GM12878 (cell line): ENCODE measurements around the gene CCDC8. TPM values are rescaled to one million over a fixed set of nuclear protein-coding genes. Genes with fewer than 3 reads are reported as not detected.

Source experiments
- ATAC-seq: fragments of 200-7000 bp; cut with Tn5 transposase; 3 replicates; pipeline ENCODE4 v1.9.1; 2020; ENCODE audit warnings: mild to moderate bottlenecking, moderate library complexity
- BruUV-seq: library from RNA; stranded (reverse); fragments of 400-500 nt; replicated peaks from 2 replicates; lab custom pipeline; 2021; lab: Mats Ljungman, UMichigan
- CTCF ChIA-PET: fragments of 300-600 bp; sonication (Branson Sonifier 250); formaldehyde crosslinking; extraction: SDS; loops from one replicate; lab custom pipeline; 2021; ENCODE audit warnings: inconsistent platforms; lab: Yijun Ruan, JAX
- POLR2A ChIA-PET: fragments of 350-600 bp; formaldehyde crosslinking; extraction: SDS; loops from one replicate; lab custom pipeline; 2021; ENCODE audit warnings: inconsistent platforms; lab: Charles Lee
- RAD21 ChIA-PET: fragments of 300-600 bp; sonication (Branson Sonifier 250); formaldehyde crosslinking; loops from one replicate; lab custom pipeline; 2023; ENCODE audit warnings: antibody characterized with exemption; ENCODE audit not compliant: unreplicated experiment; lab: Charles Lee
- SMC1A ChIA-PET: fragments of 300-600 bp; sonication (Branson Sonifier 250); formaldehyde crosslinking; loops from one replicate; lab custom pipeline; 2023; ENCODE audit not compliant: unreplicated experiment, uncharacterized antibody; lab: Charles Lee
- DNase-seq: peaks from one replicate; pipeline ENCODE4 v3.0.0-alpha.2; 2011; ENCODE audit warnings: low read depth, low spot score
- FAIRE-seq: peaks from 3 replicates; lab custom pipeline; 2011; peaks lifted over from hg19 to GRCh38; lab: Jason Lieb, UNC
- H2AFZ ChIP-seq: 2 replicates; pipeline ENCODE4 v1.6.0; 2011; ENCODE audit warnings: low read depth, low read length, control low read depth; ENCODE audit not compliant: control insufficient read depth
- H3K27ac ChIP-seq: 2 replicates; pipeline ENCODE4 v1.5.1; 2011; ENCODE audit warnings: control low read depth; ENCODE audit not compliant: control insufficient read depth, insufficient read depth
- H3K27me3 ChIP-seq, 2 experiments: replicated peaks in 1 of 2; 2 replicates each; pipeline versions ENCODE4 v1.6.0 to v1.6.1; 2011; ENCODE audit warnings: low read length in 1 of 2; ENCODE audit not compliant: control insufficient read depth in 2 of 2, insufficient read depth in 2 of 2
- H3K36me3 ChIP-seq, 2 experiments: 2 replicates each; pipeline ENCODE4 v1.5.1; 2011; ENCODE audit warnings: low read length in 1 of 2; ENCODE audit not compliant: control insufficient read depth in 2 of 2, insufficient read depth in 2 of 2
- H3K4me1 ChIP-seq: 2 replicates; pipeline ENCODE4 v1.6.1; 2011; ENCODE audit warnings: mild to moderate bottlenecking, low read length, moderate library complexity, mixed read lengths; ENCODE audit not compliant: control insufficient read depth, insufficient read depth
- H3K4me2 ChIP-seq: 2 replicates; pipeline ENCODE4 v1.6.0; 2011; ENCODE audit warnings: control low read depth; ENCODE audit not compliant: control insufficient read depth, insufficient read depth
- H3K4me3 ChIP-seq: fragments of 200-600 bp; sonication (generic); 2 replicates; pipeline ENCODE4 v1.5.1; 2016
- H3K79me2 ChIP-seq: 2 replicates; pipeline ENCODE4 v1.6.0; 2011; ENCODE audit warnings: low read length; ENCODE audit not compliant: control insufficient read depth, insufficient read depth
- H3K9ac ChIP-seq: 2 replicates; pipeline ENCODE4 v1.8.0; 2011; ENCODE audit warnings: low read length, control low read depth, mixed read lengths; ENCODE audit not compliant: control insufficient read depth, insufficient read depth
- H3K9me3 ChIP-seq: replicated peaks from 3 replicates; pipeline ENCODE4 v1.5.1; 2011; ENCODE audit warnings: mild to moderate bottlenecking, low read length; ENCODE audit not compliant: control insufficient read depth, insufficient read depth
- H4K20me1 ChIP-seq: 2 replicates; pipeline ENCODE4 v1.6.0; 2011; ENCODE audit not compliant: control insufficient read depth, insufficient read depth
- CREB1 ChIP-seq: IDR thresholded peaks from 2 replicates; pipeline ENCODE4 v1.6.1; 2012; ENCODE audit warnings: low read depth, mild to moderate bottlenecking, inconsistent platforms
- EED ChIP-seq: sonication (generic); IDR thresholded peaks from 2 replicates; pipeline ENCODE4 v1.6.1; 2016; ENCODE audit warnings: antibody characterized with exemption, low read depth
- EGR1 ChIP-seq, 2 experiments: IDR thresholded peaks; 1 replicate in 1 of 2; 2 replicates in 1 of 2; pipeline ENCODE4 v1.6.1; 2011 to 2012; ENCODE audit warnings: low read depth in 2 of 2, low read length in 2 of 2, borderline replicate concordance in 1 of 2, mild to moderate bottlenecking in 1 of 2, moderate library complexity in 1 of 2
- NFYA ChIP-seq: IDR thresholded peaks from 2 replicates; pipeline ENCODE4 v1.6.1; 2011; ENCODE audit warnings: low read depth, mild to moderate bottlenecking, low read length, improper control_type of control experiment, borderline replicate concordance
- NFYB ChIP-seq: IDR thresholded peaks from 2 replicates; pipeline ENCODE4 v1.6.1; 2011; ENCODE audit warnings: low read depth, mild to moderate bottlenecking, low read length, improper control_type of control experiment, moderate library complexity; ENCODE audit not compliant: insufficient read depth
- NR2F1 ChIP-seq: fragments of 450-650 bp; conservative IDR thresholded peaks from 2 replicates; pipeline ENCODE4 v1.6.1; 2017; ENCODE audit warnings: mild to moderate bottlenecking
- SIX5 ChIP-seq: IDR thresholded peaks from 2 replicates; pipeline ENCODE4 v1.6.1; 2011; ENCODE audit warnings: mild to moderate bottlenecking, low read depth, low read length, moderate library complexity; ENCODE audit not compliant: severe bottlenecking
- SUPT20H ChIP-seq: IDR thresholded peaks from 2 replicates; pipeline ENCODE4 v1.6.1; 2011; ENCODE audit warnings: low read depth, mild to moderate bottlenecking, low read length, moderate library complexity, borderline replicate concordance; ENCODE audit not compliant: control insufficient read depth
- YY1 ChIP-seq: IDR thresholded peaks from 2 replicates; pipeline ENCODE4 v1.6.1; 2011; ENCODE audit warnings: low read depth, mild to moderate bottlenecking, low read length
- ZNF384 ChIP-seq: IDR thresholded peaks from 2 replicates; pipeline ENCODE4 v1.6.1; 2012; ENCODE audit warnings: low read depth, mild to moderate bottlenecking, low read length, improper control_type of control experiment, borderline replicate concordance
- WGBS: methylation state at CpG from one replicate; pipeline ENCODE4 v1.1.6; 2016; ENCODE audit warnings: low lambda C conversion rate; ENCODE audit not compliant: insufficient replicate concordance, insufficient coverage; ENCODE audit errors: missing lambda C conversion rate; 5-methylcytosine and 5-hydroxymethylcytosine counted together
- in situ Hi-C: fragments of 300-500 bp; cut with MboI; formaldehyde crosslinking; loops from 9 replicates; pipeline ENCODE4 v1.14.3; 2018; ENCODE audit warnings: mixed read lengths
- intact Hi-C: fragments of 100-400 bp; cut with micrococcal nuclease; formaldehyde crosslinking; loops from one replicate; pipeline ENCODE4 v1.14.2; 2022; ENCODE audit not compliant: unreplicated experiment
- polyA plus RNA-seq, 11 experiments: library from polyadenylated mRNA; depleted of rRNA in 4 of 11; unstranded in 6 of 11; stranded (reverse) in 5 of 11; fragments of >200 nt; fragmentation: Nextera tagmentation in 4 of 11; fragmentation: Illumina TruSeq in 1 of 11; extraction: Ambion mirVana in 4 of 11; extraction: Trizol in 1 of 11; gene quantifications; 1 replicate in 1 of 11; 2 replicates in 10 of 11; pipeline versions ENCODE4 v1.2.1 to v1.2.3, GENCODE V29; 2011 to 2016; ENCODE audit warnings: inconsistent platforms in 2 of 11, missing spikeins in 2 of 11, low read depth in 1 of 11
- total RNA-seq, 4 experiments: library from RNA; depleted of rRNA in 3 of 4; stranded (reverse); fragments of >200 nt in 3 of 4; fragmentation: Illumina TruSeq in 1 of 4; extraction: Trizol in 1 of 4; gene quantifications; 2 replicates each; pipeline versions ENCODE4 v1.2.1 to v1.2.3, GENCODE V29; 2013 to 2021
- TF ChIP-seq, protein P1 (sequence below): fragments of 450-650 bp; IDR thresholded peaks from 2 replicates; pipeline ENCODE4 v1.6.1; 2017; ENCODE audit warnings: mild to moderate bottlenecking
- TF ChIP-seq, protein P2 (sequence below): fragments of 450-650 bp; IDR thresholded peaks from 2 replicates; pipeline ENCODE4 v1.6.1; 2017; ENCODE audit warnings: mild to moderate bottlenecking, low read depth, inconsistent platforms; ENCODE audit not compliant: poor library complexity, severe bottlenecking
- TF ChIP-seq, protein P3 (sequence below): fragments of 450-650 bp; IDR thresholded peaks from 2 replicates; pipeline ENCODE4 v1.6.1; 2017; ENCODE audit warnings: mild to moderate bottlenecking, moderate library complexity

CCDC8 gene
- total and polyA plus RNA-seq, 10 of the 15 experiments (the other 5 are each of a cell fraction or from before 2014, with no cell fraction given), result under 0.01 to 0.15 (median 0.05) TPM; not detected in 5

DNA sequence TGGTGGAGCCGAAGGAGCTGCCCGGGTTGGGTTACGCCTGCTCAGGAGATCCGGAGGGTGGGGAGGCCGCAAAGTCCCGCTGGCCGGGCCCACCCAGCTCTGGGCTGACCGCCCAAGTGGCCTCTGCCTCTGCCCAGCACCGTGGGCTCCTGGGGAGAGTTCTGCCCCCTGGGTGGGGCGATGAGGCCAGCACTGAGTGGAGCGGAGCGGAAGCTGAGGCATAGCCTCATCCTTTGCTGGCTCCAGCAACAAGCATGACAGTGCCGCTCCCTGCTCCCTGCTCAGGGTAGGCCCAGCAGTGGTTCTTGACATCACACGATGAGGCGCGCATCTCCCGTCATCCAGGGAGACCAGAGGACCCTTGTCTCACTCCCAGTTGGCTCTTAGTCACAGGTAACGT, 22.5 kb downstream of the CCDC8 start (continued):
- TF ChIP-seq EGR1 (IDR thresholded peaks at IDR 0.05; ENCODE audit: borderline replicate concordance in 1 of 2, low read depth in 2 of 2, low read length in 2 of 2), result no peak
- no peak for TF ChIP-seq YY1

DNA sequence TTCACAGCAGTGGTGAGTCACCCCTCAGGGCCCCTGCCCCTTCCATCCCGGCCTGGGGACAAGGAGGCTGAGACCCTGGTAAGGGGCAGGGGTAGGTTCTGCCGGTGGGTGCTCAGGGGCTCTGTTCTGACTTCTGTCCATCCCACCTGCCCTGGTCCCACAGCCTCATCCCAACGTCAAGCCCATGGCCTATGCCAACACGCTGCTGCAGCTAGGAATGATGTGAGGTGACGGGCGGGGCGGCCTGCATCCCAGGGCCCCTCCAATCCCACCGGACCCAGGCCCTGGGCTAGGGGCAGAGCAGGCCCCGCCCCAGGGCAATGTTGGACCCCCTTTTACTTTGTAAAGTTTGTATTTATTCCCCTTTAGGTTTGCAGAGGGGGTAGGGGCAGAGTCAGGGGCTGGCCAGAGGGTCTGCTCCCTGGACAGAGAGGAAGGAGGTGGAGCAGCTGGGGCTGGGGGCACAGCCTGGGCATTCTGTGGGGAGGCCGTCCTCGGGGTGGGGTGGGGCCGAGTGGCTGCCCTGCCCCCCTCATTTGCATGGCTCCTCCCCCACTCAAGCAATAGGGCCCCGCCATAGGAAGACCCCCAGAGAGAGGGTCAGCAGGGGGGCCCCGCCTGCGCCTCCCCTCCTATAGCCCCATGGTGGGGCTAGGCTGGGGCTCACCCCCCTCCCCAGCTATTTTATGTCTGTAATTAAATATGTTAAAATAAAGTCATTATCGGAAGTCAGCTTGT, 23.1 kb downstream of the CCDC8 start:
- no peaks in the 10 kb centered on the region for H3K79me2 ChIP-seq
- ChIA-PET RAD21 (no interaction called here), POLR2A (interaction anchor here (0.6 kb wide), 1 partner anchor 43 kb away, joined by 3 read pairs; no protein-coding TSS in a partner anchor), CTCF (interaction anchor here (1.2 kb wide), 1 partner anchor 9 kb away, joined by 3 read pairs; no protein-coding TSS in a partner anchor), SMC1A (no interaction called here)
- no TSS peak for BruUV-seq
- no peak overlapping the region for H2AFZ ChIP-seq
- in situ Hi-C loops (no loop called here), intact Hi-C loops (loop anchor here (10.0 kb wide), 1 partner anchor 105 kb away; no protein-coding TSS in a partner anchor)
- H3K9ac ChIP-seq, result no peak overlapping the region
- no peaks in the 10 kb centered on the region for H3K4me1 ChIP-seq
- H3K9me3 ChIP-seq, result no peaks in the 10 kb centered on the region
- no peak overlapping the region for H3K27ac ChIP-seq
- no peak overlapping the region for H3K4me3 ChIP-seq
- FAIRE-seq (no peak), DNase-seq (no peak), ATAC-seq (no peak)
- no peaks in the 10 kb centered on the region for H4K20me1 ChIP-seq
- no peaks in the 10 kb centered on the region for H3K27me3 ChIP-seq
- H3K36me3 ChIP-seq, result peaks cover 30 to 42% of the 10 kb centered on the region in 2 experiments
- 92% methylated on average over 16 of the region's 16 CpGs for WGBS
- H3K4me2 ChIP-seq, result no peak overlapping the region
- TF ChIP-seq, protein P1, sequence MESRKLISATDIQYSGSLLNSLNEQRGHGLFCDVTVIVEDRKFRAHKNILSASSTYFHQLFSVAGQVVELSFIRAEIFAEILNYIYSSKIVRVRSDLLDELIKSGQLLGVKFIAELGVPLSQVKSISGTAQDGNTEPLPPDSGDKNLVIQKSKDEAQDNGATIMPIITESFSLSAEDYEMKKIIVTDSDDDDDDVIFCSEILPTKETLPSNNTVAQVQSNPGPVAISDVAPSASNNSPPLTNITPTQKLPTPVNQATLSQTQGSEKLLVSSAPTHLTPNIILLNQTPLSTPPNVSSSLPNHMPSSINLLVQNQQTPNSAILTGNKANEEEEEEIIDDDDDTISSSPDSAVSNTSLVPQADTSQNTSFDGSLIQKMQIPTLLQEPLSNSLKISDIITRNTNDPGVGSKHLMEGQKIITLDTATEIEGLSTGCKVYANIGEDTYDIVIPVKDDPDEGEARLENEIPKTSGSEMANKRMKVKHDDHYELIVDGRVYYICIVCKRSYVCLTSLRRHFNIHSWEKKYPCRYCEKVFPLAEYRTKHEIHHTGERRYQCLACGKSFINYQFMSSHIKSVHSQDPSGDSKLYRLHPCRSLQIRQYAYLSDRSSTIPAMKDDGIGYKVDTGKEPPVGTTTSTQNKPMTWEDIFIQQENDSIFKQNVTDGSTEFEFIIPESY, result no peak
- TF ChIP-seq, protein P2, sequence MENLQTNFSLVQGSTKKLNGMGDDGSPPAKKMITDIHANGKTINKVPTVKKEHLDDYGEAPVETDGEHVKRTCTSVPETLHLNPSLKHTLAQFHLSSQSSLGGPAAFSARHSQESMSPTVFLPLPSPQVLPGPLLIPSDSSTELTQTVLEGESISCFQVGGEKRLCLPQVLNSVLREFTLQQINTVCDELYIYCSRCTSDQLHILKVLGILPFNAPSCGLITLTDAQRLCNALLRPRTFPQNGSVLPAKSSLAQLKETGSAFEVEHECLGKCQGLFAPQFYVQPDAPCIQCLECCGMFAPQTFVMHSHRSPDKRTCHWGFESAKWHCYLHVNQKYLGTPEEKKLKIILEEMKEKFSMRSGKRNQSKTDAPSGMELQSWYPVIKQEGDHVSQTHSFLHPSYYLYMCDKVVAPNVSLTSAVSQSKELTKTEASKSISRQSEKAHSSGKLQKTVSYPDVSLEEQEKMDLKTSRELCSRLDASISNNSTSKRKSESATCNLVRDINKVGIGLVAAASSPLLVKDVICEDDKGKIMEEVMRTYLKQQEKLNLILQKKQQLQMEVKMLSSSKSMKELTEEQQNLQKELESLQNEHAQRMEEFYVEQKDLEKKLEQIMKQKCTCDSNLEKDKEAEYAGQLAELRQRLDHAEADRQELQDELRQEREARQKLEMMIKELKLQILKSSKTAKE, result no peak
- TF ChIP-seq CREB1 (no peak), NFYA (no peak), EED (no peak), SUPT20H (no peak), ZNF384 (no peak), SIX5 (no peak), NFYB (no peak), NR2F1 (no peak)
- TF ChIP-seq, protein P3, sequence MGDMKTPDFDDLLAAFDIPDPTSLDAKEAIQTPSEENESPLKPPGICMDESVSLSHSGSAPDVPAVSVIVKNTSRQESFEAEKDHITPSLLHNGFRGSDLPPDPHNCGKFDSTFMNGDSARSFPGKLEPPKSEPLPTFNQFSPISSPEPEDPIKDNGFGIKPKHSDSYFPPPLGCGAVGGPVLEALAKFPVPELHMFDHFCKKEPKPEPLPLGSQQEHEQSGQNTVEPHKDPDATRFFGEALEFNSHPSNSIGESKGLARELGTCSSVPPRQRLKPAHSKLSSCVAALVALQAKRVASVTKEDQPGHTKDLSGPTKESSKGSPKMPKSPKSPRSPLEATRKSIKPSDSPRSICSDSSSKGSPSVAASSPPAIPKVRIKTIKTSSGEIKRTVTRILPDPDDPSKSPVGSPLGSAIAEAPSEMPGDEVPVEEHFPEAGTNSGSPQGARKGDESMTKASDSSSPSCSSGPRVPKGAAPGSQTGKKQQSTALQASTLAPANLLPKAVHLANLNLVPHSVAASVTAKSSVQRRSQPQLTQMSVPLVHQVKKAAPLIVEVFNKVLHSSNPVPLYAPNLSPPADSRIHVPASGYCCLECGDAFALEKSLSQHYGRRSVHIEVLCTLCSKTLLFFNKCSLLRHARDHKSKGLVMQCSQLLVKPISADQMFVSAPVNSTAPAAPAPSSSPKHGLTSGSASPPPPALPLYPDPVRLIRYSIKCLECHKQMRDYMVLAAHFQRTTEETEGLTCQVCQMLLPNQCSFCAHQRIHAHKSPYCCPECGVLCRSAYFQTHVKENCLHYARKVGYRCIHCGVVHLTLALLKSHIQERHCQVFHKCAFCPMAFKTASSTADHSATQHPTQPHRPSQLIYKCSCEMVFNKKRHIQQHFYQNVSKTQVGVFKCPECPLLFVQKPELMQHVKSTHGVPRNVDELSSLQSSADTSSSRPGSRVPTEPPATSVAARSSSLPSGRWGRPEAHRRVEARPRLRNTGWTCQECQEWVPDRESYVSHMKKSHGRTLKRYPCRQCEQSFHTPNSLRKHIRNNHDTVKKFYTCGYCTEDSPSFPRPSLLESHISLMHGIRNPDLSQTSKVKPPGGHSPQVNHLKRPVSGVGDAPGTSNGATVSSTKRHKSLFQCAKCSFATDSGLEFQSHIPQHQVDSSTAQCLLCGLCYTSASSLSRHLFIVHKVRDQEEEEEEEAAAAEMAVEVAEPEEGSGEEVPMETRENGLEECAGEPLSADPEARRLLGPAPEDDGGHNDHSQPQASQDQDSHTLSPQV, result no peak
